ENCODE results near the gene APCDD1.
"Not testable (repeated sequence)": the region's sequence is repeated elsewhere in the genome, so short reads cannot be mapped to it uniquely, and the experiment has no call there.

APCDD1 gene

DNA sequence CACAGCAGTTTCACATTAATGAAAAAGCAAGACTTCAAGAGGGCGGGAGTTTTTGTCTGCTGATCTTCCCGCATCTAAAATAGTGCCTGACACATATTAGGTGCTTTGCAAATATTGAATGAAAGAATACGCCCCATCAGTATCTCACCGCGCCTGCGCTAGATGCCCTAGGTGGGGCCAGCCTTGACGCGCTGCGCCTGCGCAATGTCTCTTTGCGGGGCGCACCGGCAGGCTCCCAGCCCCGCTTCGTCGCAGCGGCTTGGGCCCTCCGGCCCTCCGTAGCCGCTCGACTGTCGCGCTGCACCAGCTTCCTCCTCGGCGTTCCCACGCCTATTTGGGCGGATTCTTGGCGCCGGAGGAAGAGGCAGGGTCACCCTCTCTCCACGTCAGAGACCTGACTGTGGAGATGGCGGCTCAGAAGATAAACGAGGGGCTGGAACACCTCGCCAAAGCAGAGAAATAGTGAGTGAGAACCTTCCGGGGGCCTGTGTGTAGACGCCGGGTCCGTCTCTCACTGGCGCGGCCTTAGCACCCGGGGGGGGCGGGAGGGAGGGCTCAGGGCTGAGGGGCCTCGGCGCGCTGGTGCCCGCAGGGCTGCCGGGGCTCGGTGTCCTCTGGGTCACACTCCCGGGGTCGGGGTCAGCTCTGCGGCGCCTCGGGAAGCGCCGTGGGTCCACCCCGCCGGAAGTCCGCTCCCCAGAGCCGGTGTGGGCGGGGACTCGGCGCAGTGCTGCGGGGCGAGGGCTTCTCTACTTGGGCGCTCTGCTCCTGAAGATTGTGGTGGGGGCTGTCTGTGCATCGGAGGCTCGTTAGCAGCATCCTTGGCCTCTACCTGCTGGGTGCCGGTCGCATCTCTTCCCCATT, 71.5 kb downstream of the APCDD1 start, which contains the start of gene NAPG:
TSS of gene NAPG (plus strand) at position 331 of the 864 bp plus-strand sequence. CDS start at position 407, 76 bp downstream.
- peak; percentile 85 for DNase-seq (ENCODE audit: low read depth)

DNA sequence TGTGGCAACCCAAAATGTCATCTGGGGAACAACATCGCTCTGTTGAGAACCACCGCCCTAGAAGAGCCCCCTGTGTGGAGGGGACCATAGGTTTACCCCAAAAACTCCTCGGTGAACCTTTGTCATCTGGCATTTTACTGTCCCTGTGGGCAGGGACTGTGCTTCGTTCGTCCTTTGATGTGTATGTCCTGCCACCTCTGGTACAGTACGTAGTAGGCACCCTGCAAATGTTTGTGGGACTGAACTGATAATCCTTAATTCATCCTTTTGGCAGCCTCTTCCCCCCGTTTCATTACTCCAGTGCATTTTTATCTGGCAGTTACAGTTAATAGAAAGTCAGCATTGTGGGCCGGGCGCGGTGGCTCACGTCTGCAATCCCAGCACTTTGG, 72.1 kb downstream of the APCDD1 start:
- DNase-seq (ENCODE audit: low read depth): no peak

DNA sequence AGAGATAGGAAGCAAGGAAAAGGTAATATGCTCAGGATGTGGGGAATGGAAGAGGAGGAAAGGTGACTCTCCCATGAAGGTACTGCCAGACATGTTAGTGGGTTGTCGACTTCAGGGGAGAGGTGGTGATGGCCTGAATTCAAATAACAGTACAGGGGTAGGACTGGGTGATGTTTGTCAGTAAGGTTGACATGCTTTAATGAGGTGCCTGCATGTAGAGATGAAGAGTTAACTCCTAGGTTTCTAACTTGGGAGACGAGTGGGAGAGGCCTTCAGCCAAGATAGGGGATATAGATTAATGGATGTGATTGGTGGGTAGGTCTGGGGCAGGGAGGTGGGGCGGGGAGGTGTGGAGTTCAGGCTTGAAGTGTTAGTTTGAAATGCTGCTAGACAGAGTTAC, 74.0 kb downstream of the APCDD1 start:
- DNase-seq (ENCODE audit: low read depth): no peak

DNA sequence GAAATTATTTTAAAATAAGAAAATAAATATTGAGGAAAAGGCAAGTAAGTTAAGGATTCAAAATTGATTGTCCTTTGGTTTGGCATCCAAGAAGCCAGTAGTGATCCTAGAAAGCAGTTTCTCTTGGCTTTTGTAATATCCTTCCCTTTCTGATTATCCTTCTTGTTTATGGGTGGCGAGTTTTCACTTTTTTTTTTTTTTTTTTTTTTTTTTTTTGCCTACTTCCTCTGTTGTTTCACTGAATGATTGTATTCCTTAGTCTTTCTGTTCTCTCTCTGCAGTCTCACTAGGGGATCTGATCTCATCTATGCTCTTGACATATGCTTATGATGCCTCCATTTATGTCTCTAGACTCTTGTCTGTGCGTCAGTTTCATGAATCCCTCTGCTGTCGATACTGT, 75.6 kb downstream of the APCDD1 start:
- no peak for DNase-seq (ENCODE audit: low read depth)

DNA sequence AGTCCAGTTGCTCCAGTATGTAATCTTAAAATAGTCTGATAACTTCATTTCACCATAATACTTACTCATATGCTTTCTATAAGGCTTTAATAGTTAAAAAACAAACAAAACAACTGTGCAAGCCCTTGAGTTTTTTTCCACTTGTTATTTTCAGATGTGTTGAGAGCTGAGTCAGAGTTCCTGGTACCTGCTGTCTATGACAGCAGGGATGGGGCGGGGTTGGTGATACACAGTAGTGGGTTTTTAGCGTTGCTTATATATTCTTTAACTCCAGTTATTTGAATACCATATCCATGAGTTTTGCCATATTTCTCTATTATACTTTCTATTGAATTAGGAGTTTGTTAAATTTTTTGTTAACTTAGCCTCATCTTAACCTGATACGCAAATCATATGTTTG, 76.4 kb downstream of the APCDD1 start:
- DNase-seq (ENCODE audit: low read depth): peak; percentile 9

DNA sequence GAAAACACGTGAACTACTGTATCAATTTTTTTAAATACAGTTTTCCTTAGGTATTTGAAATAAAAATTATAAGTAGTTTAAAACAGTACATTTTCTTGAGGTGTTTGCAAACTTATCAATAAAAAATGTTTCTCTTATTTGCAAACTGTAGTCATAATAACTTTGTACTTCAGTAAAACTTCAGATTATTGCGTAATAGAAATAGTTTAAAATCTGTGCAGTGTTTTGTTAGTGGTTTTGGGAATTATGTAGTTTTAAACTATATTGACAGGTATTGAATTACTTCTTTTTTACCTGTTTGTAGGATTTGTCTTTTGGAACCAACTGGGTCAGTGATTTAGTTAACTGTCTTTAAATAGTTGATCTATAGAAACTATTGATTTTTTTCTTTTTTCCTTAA, 78.7 kb downstream of the APCDD1 start:
- DNase-seq (ENCODE audit: low read depth): no peak

DNA sequence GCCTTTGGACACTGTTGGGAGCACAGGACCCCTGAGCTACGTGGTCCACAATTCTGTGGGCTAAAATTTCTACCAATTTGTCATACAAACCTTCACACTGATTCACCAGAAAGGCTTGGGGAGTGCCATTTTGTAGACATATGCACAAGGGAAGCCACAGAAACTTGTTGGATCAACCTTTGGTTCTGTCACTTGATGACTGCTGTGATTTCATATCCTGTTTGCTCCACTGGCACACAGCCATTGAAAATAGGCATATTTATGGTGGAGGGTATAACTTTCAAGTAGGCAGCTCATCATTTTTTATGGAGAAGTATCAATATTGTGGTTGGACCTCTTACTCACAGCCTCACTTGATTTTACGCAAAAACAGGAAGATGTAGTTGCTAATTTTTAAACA, 81.8 kb downstream of the APCDD1 start:
- DNase-seq (ENCODE audit: low read depth): no peak

DNA sequence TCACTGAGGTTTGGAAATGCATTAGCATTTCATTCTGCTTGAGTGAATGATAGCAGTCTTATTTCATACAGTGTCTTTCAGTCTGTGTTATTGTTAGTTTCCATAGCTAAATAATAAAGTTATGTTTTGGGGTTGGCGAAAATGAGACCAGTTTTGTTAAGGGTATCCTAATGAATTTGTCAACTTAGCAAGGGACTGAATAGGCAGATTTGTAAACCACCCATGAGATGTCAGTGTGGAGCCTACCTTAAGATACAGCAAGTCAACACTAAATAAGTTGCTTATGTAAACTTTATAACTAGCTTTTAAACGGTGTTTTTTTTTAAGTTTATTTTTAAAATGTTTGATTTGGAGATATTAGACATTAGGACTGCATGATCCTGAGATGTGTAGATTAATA, 83.3 kb downstream of the APCDD1 start:
- DNase-seq (ENCODE audit: low read depth): no peak

DNA sequence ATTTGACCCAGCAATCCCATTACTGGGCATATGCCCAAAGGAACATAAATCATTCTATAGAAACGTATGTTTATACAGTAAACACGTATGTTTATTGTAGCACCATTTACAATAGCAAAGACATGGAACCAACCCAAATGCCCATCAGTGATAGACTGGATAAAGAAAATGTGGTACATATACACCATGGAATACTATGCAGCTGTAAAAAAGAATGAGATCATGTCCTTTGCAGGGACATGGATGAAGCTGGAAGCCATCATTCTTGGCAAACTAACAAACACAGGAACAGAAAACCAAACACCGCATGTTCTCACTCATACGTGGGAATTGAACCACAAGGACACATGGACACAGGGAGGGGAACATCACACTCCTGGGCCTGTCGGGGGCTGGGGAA, 84.7 kb downstream of the APCDD1 start:
- DNase-seq (ENCODE audit: low read depth): not testable (repeated sequence)

All from fibroblast of the conjunctiva (primary cell).